ENCODE data around the gene EIF5. TPM values are rescaled to one million over a fixed set of nuclear protein-coding genes. Genes with fewer than 3 reads are reported as not detected.

Gene EIF5
- polyA plus RNA-seq, 1 experiment, result 477 TPM

DNA sequence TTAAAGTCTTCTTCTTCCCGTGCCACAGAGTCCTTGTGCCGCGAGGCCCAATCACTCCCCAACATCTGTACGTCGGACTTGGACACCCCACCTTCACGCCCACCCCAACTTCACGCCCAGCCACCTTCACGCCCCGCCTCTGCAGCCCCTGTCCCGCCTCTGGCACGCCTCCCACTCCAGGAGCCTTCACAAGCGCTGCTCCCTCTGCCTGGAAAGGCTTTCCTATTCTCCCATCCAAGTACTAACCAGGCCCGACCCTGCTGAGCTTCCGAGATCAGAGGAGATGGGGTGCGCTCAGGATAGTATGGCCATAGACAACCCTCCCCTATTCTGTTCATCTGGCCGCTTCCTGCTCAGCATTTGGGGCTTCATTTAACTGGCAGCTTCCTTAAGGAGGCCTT lies 17.3 kb upstream of the EIF5 start:
- DNase-seq (ENCODE audit: low read depth, low spot score), result no peak
- H3K27me3 ChIP-seq (ENCODE audit: control insufficient read depth, insufficient read depth, low read length), result peaks cover 3% of the 10 kb centered on the region
- ChIA-PET POLR2A (no interaction called here), CTCF (no interaction called here)
- H3K9me3 ChIP-seq (ENCODE audit: control insufficient read depth, insufficient read depth, low read length), result no peaks in the 10 kb centered on the region; the same call in 1 of the 2 replicates
- H3K4me3 ChIP-seq (ENCODE audit: low read depth, low read length), result no peak overlapping the region
- TF ChIP-seq, protein P1, sequence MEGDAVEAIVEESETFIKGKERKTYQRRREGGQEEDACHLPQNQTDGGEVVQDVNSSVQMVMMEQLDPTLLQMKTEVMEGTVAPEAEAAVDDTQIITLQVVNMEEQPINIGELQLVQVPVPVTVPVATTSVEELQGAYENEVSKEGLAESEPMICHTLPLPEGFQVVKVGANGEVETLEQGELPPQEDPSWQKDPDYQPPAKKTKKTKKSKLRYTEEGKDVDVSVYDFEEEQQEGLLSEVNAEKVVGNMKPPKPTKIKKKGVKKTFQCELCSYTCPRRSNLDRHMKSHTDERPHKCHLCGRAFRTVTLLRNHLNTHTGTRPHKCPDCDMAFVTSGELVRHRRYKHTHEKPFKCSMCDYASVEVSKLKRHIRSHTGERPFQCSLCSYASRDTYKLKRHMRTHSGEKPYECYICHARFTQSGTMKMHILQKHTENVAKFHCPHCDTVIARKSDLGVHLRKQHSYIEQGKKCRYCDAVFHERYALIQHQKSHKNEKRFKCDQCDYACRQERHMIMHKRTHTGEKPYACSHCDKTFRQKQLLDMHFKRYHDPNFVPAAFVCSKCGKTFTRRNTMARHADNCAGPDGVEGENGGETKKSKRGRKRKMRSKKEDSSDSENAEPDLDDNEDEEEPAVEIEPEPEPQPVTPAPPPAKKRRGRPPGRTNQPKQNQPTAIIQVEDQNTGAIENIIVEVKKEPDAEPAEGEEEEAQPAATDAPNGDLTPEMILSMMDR (IDR thresholded peaks at IDR 0.05; ENCODE audit: low read depth, low read length), result no peak
- H3K27ac ChIP-seq (ENCODE audit: low read depth, low read length), result no peak overlapping the region

- no peaks in the 10 kb centered on the region; the same call in 1 of the 2 replicates for H3K9me3 ChIP-seq (ENCODE audit: control insufficient read depth, insufficient read depth, low read length)
- H3K27me3 ChIP-seq (ENCODE audit: control insufficient read depth, insufficient read depth, low read length), result peaks cover 3% of the 10 kb centered on the region
- TF ChIP-seq, protein P1 (IDR thresholded peaks at IDR 0.05; ENCODE audit: low read depth, low read length), result no peak
- no peak for DNase-seq (ENCODE audit: low read depth, low spot score)
- no peak overlapping the region for H3K4me3 ChIP-seq (ENCODE audit: low read depth, low read length)
- no peak overlapping the region for H3K27ac ChIP-seq (ENCODE audit: low read depth, low read length)
- CTCF ChIA-PET, result interaction anchor here (0.6 kb wide), 1 partner anchor 347 kb away, joined by 3 read pairs; no protein-coding TSS in a partner anchor
- POLR2A ChIA-PET, result no interaction called here
Measured at GRCh38 chr14:103317251-103317650, 16.8 kb upstream of the EIF5 start.

DNA sequence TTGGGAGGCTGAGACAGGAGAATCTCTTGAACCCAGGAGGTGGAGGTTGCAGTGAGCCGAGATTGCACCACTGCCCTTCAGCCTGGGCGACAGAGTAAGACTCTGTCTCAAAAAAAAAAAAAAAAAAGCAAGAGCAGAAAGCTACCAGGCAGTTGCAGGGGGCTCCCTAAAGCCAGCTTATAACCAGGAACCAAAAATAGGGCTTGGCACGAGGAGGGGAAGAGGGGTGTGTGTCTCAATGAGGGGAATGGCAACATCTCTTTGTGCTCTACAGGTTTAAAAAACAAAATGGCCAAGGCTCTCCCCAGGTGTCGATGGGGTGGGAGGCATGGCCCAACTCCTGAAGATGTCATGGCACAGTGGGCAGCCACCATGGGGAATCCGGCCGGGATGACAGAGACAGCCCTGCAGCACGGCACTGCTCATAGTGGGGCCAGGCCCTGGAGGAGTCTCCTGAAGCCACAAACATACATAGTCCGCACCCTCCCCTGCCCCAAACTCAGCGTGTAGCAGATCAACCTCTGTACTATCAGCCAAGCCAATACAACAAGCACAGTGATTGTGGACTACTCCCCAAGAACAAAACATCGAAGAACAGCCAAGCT lies 16.0 kb upstream of the EIF5 start:
- no peaks in the 10 kb centered on the region; the same call in 1 of the 2 replicates for H3K9me3 ChIP-seq (ENCODE audit: control insufficient read depth, insufficient read depth, low read length)
- CTCF ChIA-PET, result interaction anchor here (0.6 kb wide), 1 partner anchor 213 kb away, joined by 3 read pairs; no protein-coding TSS in a partner anchor
- H3K27ac ChIP-seq (ENCODE audit: low read depth, low read length), result no peak overlapping the region
- no peak for DNase-seq (ENCODE audit: low read depth, low spot score)
- no peak overlapping the region for H3K4me3 ChIP-seq (ENCODE audit: low read depth, low read length)
- peaks cover 3% of the 10 kb centered on the region for H3K27me3 ChIP-seq (ENCODE audit: control insufficient read depth, insufficient read depth, low read length)
- TF ChIP-seq, protein P1 (IDR thresholded peaks at IDR 0.05; ENCODE audit: low read depth, low read length), result no peak
- POLR2A ChIA-PET, result no interaction called here

DNA sequence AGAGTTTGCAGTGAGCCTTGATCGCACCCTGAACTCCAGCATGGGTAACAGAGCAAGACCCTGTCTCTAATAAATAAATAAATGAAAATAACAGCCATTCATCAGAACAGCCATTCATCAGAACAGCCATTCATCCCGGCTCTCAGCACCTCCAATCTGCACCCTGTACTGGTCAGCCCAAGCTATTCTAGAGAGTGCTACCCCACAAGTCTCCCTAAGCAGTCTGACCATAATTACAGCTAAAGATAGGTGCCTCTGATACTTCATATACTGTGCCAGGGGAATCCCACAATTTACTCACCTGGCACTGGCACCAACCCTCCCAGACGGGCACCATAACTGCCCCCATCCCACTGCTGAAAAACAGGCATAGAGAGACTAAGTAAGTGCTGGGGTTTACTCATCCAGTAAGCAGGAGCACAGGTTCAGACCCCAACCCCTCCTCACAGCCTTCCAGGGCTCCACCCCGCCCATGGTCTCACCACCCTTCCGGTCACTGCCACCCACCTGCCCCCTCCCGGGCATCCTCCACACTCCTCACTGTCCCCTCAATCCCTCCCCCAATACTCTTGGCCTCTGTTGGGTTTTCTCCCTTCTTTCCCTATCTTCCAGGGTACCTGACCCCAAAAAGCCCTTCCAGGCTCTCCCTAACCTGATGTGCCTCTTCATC lies 15.2 kb upstream of the EIF5 start:
- POLR2A ChIA-PET, result no interaction called here
- H3K27me3 ChIP-seq (ENCODE audit: control insufficient read depth, insufficient read depth, low read length), result peaks cover 11% of the 10 kb centered on the region
- H3K27ac ChIP-seq (ENCODE audit: low read depth, low read length), result no peak overlapping the region
- no peaks in the 10 kb centered on the region; the same call in 1 of the 2 replicates for H3K9me3 ChIP-seq (ENCODE audit: control insufficient read depth, insufficient read depth, low read length)
- no peak overlapping the region for H3K4me3 ChIP-seq (ENCODE audit: low read depth, low read length)
- CTCF ChIA-PET, result interaction anchor here (0.6 kb wide), 1 partner anchor 213 kb away, joined by 3 read pairs; no protein-coding TSS in a partner anchor
- TF ChIP-seq, protein P1 (IDR thresholded peaks at IDR 0.05; ENCODE audit: low read depth, low read length), result no peak
- no peak for DNase-seq (ENCODE audit: low read depth, low spot score)

DNA sequence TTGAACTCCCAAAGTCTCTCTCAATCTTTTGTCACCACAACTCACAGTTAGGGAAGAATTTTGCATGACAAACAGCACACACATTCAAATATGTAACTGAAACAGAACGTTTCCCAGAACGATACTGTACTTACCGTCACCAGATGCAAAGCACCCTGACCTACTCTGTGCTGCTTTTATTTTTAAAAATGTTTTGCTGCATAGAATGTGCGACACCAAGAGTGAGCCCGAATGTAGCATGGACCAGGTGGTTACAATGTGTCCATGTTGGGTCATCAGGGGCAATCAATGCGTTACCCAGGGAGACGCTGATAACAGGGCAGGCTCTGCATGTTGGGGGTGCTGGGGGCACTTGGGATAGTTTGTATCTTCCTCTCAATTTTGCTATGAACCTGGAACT lies 14.6 kb upstream of the EIF5 start:
- CTCF ChIA-PET, result no interaction called here
- Histone ChIP-seq H3K27me3 (ENCODE audit: control insufficient read depth, insufficient read depth, low read length) (peaks cover 11% of the 10 kb centered on the region), H3K9me3 (ENCODE audit: control insufficient read depth, insufficient read depth, low read length) (no peaks in the 10 kb centered on the region; the same call in 1 of the 2 replicates), H3K4me3 (ENCODE audit: low read depth, low read length) (no peak overlapping the region), H3K27ac (ENCODE audit: low read depth, low read length) (no peak overlapping the region)
- TF ChIP-seq, protein P1 (IDR thresholded peaks at IDR 0.05; ENCODE audit: low read depth, low read length), result no peak
- POLR2A ChIA-PET, result no interaction called here
- DNase-seq (ENCODE audit: low read depth, low spot score), result no peak
